Large intestine (tissue), 3 donors: ENCODE results near the gene HDAC4. TPM values are rescaled to one million over a fixed set of nuclear protein-coding genes. Genes with fewer than 3 reads are reported as not detected.

Experiments
- DNase-seq, 2 donors: peaks; one replicate each; pipeline versions ENCODE4 v3.0.0 to v3.0.0-alpha.2; 2013
- H3K27ac ChIP-seq: one replicate; pipeline ENCODE4 v1.5.1; 2013; ENCODE audit warnings: low read length
- H3K27me3 ChIP-seq: 2 replicates; pipeline ENCODE4 v1.6.1; 2013; ENCODE audit warnings: low read length; ENCODE audit not compliant: control insufficient read depth, insufficient read depth
- H3K36me3 ChIP-seq: 2 replicates; pipeline ENCODE4 v1.6.1; 2013; ENCODE audit warnings: low read length; ENCODE audit not compliant: control insufficient read depth, insufficient read depth
- H3K4me1 ChIP-seq: one replicate; pipeline ENCODE4 v1.6.1; 2013; ENCODE audit warnings: low read length; ENCODE audit not compliant: control insufficient read depth, insufficient read depth
- H3K4me3 ChIP-seq: one replicate; pipeline ENCODE4 v1.5.1; 2013; ENCODE audit warnings: low read length
- H3K9me3 ChIP-seq: one replicate; pipeline ENCODE4 v1.6.1; 2013; ENCODE audit warnings: mild to moderate bottlenecking, low read depth, low read length, moderate library complexity; ENCODE audit not compliant: control insufficient read depth
- WGBS: methylation state at CpG from one replicate; pipeline ENCODE4 v1.1.5; 2013; ENCODE audit warnings: low lambda C conversion rate; ENCODE audit not compliant: insufficient coverage; 5-methylcytosine and 5-hydroxymethylcytosine counted together
- polyA plus RNA-seq: library from polyadenylated mRNA; unstranded; fragments of 120-200 nt; gene quantifications from one replicate; pipeline ENCODE4 v1.2.1, GENCODE V29; 2013

HDAC4 gene
- polyA plus RNA-seq, 1 donor = 10.7 TPM

DNA sequence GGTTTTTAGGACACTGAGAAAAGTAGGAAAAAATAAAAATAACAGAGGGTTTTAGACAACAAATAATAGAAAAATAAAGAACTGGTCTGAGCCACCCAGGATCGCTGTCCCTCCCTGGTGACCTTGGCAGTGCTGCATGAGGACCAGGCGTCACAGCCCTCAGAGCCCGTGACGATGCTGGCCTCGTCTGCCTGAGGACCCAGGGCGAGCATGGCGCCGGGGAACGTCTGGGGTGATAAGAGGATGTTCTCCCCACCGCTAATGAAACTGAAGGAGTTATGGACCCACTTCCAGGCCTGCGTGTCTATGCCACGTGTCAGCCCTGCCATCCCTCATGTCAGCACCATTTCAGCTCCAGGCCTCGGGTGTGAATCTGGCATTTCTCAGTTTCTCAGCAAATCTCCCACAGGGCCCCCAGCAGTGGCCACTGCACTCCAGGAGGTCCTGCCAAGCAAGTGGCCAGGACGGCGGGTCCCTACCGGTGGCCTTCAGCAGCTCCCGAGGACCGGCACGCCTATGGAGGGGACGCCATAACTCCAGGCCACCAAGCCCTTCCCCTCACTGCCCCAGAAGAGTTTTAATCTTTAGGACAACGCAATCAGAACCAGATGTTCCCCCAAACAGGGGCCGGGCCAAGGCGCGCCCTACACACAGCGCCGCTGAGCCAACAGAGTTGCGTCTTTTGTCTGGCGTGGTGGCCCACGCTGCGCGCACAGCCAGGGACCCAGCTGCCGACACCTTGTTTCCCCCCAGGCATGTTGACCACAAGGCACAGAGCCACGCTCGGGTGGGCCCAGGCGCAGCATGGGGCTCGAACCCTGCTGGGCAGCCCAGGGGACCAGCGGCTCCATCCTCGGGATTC lies 373.2 kb downstream of the HDAC4 start:
- H3K36me3 ChIP-seq = no peaks in the 10 kb centered on the region
- WGBS = 100% methylated on average over 3 of the region's 38 CpGs
- peaks cover 15% of the 10 kb centered on the region for H3K27me3 ChIP-seq
- no peak overlapping the region for H3K4me3 ChIP-seq
- DNase-seq = no peak
- H3K4me1 ChIP-seq = no peaks in the 10 kb centered on the region
- no peak overlapping the region for H3K27ac ChIP-seq
- no peaks in the 10 kb centered on the region for H3K9me3 ChIP-seq

DNA sequence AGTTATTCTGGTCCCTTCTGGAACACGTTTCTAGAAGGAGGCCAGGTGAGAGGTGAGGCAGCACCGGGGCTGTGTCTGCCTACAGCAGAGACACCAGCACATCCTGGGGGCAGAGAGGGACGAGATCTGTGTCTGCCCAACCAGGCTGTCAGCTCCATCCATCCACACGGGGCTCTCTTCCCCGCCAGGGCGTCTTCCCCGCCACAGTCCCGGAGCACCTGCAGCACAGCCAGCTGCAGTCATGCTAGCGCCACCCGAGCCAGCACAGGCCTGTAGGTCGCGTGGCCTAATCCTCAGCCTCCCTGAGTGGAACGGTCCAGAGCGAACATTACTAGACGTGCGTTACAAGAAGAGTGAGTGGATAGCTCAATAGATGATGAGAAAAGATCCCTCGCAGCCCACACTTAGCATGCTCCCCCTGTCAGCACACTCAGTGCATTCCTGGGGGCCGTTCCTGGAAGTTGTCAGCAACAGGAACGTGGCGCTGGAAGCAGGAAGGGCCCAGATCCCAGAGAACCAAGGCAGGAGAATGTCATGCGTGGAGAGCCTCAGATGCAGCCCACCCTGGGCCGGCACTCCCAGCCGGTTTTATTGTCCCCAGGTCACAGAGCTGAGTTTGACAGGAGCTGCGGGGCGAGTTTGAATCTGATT lies 374.0 kb downstream of the HDAC4 start:
- no peaks in the 10 kb centered on the region for H3K36me3 ChIP-seq
- no peak for DNase-seq
- H3K9me3 ChIP-seq = no peaks in the 10 kb centered on the region
- no peaks in the 10 kb centered on the region for H3K4me1 ChIP-seq
- H3K27ac ChIP-seq = no peak overlapping the region
- H3K27me3 ChIP-seq = peaks cover 15% of the 10 kb centered on the region
- 92% methylated on average over 2 of the region's 25 CpGs for WGBS
- no peak overlapping the region for H3K4me3 ChIP-seq

GRCh38 chr2:239025951-239026461 lies 374.8 kb downstream of the HDAC4 start:
- Histone ChIP-seq H3K27me3 (peaks cover 15% of the 10 kb centered on the region), H3K4me1 (no peaks in the 10 kb centered on the region), H3K36me3 (no peaks in the 10 kb centered on the region), H3K27ac (no peak overlapping the region), H3K9me3 (no peaks in the 10 kb centered on the region), H3K4me3 (no peak overlapping the region)
- DNase-seq = no peak
- WGBS = no CpG with 5 or more reads among the region's 14 CpGs

DNA sequence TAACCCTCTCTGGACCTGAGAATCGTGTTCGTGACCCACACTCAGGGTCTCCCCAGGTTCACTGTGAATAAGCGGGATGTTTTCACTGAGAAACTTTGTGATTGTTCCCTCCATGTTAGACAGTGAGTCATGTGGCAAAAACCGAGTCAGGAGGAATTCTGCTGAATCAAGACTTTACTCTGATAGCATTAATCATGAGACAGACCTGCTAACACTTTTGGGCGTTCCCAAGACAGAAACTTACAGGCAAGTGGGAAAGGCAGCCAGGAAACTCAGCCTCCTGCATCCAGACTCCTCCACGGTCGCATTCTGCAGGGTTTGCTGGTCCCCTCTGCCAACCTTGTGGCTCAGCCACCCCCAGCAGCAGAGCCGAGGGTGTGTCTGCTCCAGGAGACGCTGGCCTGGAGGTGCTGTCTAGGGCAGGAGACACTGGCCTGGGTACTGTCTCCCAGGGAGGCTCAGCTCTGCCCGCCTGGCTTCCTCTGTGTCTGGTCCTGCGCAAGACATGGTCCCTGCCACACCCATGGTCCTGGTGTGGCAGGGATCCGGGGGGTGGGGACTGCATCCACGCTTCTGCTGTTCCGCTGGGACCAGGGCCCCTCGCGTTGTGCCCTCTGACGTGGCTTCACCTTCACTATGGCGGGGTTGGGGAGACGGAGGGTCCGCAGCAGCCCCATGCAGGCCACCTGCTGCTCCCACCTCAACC lies 375.6 kb downstream of the HDAC4 start:
- no CpG with 5 or more reads among the region's 20 CpGs for WGBS
- Histone ChIP-seq H3K4me3 (no peak overlapping the region), H3K27ac (no peak overlapping the region), H3K36me3 (no peaks in the 10 kb centered on the region), H3K4me1 (no peaks in the 10 kb centered on the region), H3K9me3 (no peaks in the 10 kb centered on the region), H3K27me3 (peaks cover 15% of the 10 kb centered on the region)
- peak in 1 of 2 donors; percentile 22 for DNase-seq

DNA sequence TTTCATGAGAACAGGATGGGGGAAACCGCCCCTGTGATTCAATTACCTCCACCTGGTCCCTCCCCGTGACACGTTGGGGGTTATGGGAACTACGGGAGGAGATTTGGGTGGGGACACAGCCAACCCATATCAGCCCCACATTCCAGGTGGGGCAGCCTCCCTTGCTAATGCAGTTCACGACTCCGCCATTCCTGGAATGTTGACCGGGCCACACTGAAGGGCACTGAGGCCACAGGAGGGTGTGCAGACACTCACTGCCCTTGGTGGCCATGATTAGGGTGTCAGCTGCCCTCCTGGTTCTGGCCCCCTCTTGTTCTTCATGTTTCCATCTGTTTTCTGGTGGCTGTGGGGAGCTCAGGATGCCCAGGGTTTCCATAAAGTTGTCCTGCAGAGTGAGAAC lies 376.6 kb downstream of the HDAC4 start:
- no CpG with 5 or more reads among the region's 7 CpGs for WGBS
- no peaks in the 10 kb centered on the region for H3K9me3 ChIP-seq
- no peaks in the 10 kb centered on the region for H3K36me3 ChIP-seq
- H3K4me3 ChIP-seq = no peak overlapping the region
- H3K27ac ChIP-seq = no peak overlapping the region
- no peaks in the 10 kb centered on the region for H3K4me1 ChIP-seq
- peaks cover 15% of the 10 kb centered on the region for H3K27me3 ChIP-seq
- no peak for DNase-seq

DNA sequence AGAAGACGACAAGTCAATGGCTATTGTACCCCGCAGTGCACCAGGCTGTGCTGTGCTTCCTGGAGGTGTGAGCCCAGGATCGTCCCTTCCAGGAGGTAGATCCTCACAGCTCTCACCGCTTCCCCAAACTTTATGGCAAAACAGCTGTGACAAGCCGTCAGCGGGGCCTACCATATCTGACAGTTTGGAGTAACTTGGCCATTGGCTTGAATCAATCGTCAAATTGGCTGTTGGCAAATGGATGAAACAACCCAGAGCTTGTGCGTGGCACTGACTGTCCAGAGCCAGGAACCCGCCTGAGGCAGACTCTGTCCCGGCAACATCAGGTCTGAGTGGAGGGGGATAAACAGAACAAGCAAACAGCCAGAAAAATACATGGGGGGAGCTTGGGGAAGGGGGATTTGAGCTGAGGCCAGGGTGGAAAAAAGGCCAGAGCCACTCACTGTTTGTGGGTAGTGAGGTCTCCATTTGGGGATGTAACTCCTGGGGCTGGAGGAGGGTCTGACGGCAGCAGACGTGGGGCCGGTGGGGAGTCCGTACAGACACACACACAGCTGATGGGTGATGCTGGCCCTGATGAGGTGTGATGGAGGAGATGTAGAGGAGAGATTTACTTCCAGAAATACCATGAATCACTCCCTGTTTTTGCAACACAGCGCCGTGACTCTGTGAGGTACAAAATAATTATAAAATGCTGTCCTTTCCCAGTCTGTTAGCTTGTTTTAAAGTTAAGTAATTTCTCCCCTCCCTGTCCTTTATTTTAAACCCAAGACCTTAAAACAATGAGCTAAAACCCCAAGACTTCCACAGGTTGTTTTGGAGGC lies 378.2 kb downstream of the HDAC4 start:
- no peak for DNase-seq
- H3K4me3 ChIP-seq = no peak overlapping the region
- no peaks in the 10 kb centered on the region for H3K36me3 ChIP-seq
- H3K4me1 ChIP-seq = no peaks in the 10 kb centered on the region
- H3K9me3 ChIP-seq = no peaks in the 10 kb centered on the region
- no peak overlapping the region for H3K27ac ChIP-seq
- WGBS = 85% methylated on average over 3 of the region's 16 CpGs
- peaks cover 15% of the 10 kb centered on the region for H3K27me3 ChIP-seq

DNA sequence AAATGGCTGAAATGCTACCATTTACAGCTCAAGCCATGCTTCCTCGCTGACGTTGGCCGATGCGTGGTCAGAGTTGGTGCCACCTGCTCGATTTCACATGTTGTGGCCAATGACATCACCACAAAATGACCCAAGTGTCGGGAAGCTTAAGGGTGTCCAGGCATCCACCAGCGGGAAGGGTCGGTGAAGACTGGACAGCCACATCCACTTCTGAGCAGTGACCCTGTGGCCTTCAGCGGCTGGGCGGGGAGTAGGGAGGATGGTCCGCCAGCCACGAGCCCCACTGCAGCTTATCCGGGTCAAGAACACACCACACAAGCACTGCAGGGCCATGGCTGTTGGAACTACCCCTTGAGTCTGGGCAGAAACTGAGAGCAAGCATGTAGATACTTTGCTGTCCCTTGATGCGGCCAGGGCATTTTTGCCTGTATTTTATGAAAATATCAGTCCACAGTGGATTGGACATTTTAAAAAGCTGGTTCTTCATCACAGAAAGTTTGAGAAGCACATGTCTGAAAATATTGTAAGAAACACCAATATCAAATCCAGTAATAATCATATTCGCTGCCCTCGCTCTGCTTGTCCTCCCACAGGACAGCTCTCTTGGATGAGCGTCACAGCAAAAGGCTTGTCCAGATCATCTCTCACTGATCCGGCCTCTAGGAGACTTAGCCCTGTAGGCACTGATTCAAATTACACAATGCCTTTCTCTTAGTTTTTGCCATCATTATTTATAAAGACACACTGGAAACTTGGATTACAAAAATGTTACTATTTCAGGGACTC lies 379.0 kb downstream of the HDAC4 start:
- peaks cover 12% of the 10 kb centered on the region for H3K27me3 ChIP-seq
- DNase-seq = no peak
- H3K4me1 ChIP-seq = no peaks in the 10 kb centered on the region
- WGBS = no CpG with 5 or more reads among the region's 18 CpGs
- no peaks in the 10 kb centered on the region for H3K9me3 ChIP-seq
- H3K27ac ChIP-seq = no peak overlapping the region
- no peaks in the 10 kb centered on the region for H3K36me3 ChIP-seq
- no peak overlapping the region for H3K4me3 ChIP-seq

- Histone ChIP-seq H3K4me1 (no peaks in the 10 kb centered on the region), H3K27me3 (peaks cover 9% of the 10 kb centered on the region), H3K9me3 (no peaks in the 10 kb centered on the region), H3K27ac (no peak overlapping the region), H3K4me3 (no peak overlapping the region), H3K36me3 (no peaks in the 10 kb centered on the region)
- DNase-seq = no peak
- no CpG with 5 or more reads among the region's 6 CpGs for WGBS
Observed at GRCh38 chr2:239021224-239021623, 379.6 kb downstream of the HDAC4 start.

DNA sequence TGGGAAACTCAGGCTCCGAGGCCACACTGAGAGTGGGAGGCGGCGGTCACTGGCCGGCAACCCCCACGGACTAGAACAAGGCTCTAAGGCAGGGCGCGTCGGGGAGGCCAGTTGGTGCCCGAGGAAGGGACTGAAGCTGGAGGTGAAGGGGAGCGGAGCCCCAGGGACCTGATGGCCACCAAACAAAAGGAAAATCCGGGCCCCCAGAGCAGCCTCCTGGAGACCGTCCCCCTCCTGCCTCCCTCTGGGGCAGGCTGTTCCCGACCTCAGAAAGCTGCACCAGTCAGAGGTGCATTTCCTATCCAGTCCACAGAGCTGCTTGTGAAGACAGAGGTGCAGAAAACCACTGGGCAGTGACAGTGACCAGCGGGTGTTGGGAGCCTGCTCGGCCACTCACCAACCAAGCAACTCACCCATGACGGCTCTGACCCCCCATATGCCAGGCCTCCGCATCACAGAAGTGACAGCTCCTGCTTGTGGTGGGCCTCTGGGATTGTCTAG lies 380.2 kb downstream of the HDAC4 start:
- Histone ChIP-seq H3K27ac (no peak overlapping the region), H3K36me3 (no peaks in the 10 kb centered on the region), H3K9me3 (no peaks in the 10 kb centered on the region), H3K4me1 (no peaks in the 10 kb centered on the region), H3K4me3 (no peak overlapping the region), H3K27me3 (peaks cover 9% of the 10 kb centered on the region)
- no peak for DNase-seq
- WGBS = no CpG with 5 or more reads among the region's 17 CpGs
